ENCODE measurements around the gene TACSTD2.

DNA sequence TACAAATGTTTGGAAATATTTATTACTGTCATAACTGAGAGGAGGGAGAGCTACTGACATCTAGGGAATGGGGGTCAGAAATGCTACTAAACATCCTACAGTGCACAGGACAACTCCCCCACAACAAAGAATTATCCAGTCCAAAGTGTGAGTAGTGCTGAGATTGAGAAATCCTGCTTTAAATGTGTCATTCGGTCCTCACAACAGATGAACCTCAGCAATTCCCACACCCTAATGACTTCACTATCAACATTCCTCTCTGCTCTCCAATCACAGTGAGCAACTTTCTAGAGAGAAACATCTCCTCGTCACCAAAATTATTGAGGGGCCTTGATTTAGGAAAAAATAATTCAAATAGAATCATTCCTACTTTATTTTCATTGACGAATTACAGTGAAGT lies 48.5 kb downstream of the TACSTD2 start:
- no peak for TF ChIP-seq POLR2A (IDR thresholded peaks at IDR 0.05)
- TF ChIP-seq, protein P1, sequence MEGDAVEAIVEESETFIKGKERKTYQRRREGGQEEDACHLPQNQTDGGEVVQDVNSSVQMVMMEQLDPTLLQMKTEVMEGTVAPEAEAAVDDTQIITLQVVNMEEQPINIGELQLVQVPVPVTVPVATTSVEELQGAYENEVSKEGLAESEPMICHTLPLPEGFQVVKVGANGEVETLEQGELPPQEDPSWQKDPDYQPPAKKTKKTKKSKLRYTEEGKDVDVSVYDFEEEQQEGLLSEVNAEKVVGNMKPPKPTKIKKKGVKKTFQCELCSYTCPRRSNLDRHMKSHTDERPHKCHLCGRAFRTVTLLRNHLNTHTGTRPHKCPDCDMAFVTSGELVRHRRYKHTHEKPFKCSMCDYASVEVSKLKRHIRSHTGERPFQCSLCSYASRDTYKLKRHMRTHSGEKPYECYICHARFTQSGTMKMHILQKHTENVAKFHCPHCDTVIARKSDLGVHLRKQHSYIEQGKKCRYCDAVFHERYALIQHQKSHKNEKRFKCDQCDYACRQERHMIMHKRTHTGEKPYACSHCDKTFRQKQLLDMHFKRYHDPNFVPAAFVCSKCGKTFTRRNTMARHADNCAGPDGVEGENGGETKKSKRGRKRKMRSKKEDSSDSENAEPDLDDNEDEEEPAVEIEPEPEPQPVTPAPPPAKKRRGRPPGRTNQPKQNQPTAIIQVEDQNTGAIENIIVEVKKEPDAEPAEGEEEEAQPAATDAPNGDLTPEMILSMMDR (IDR thresholded peaks at IDR 0.05): no peak
